Upper lobe of right lung (tissue), 1 donor: ENCODE results near the gene ASB2. TPM values are rescaled to one million over a fixed set of nuclear protein-coding genes. Genes with fewer than 3 reads are reported as not detected.

Experiments used
- ATAC-seq: fragments of 200-7000 bp; cut with Tn5 transposase; one replicate; pipeline ENCODE4 v1.9.1; 2020; ENCODE audit warnings: mild to moderate bottlenecking, moderate library complexity
- DNase-seq: peaks from one replicate; pipeline ENCODE4 v3.0.0-alpha.2; 2020
- H3K27ac ChIP-seq: fragments of 200-600 bp; one replicate; pipeline ENCODE4 v1.8.0; 2022
- H3K27me3 ChIP-seq: fragments of 200-600 bp; one replicate; pipeline ENCODE4 v1.8.0; 2022; ENCODE audit warnings: mild to moderate bottlenecking
- H3K36me3 ChIP-seq: fragments of 200-600 bp; one replicate; pipeline ENCODE4 v1.8.0; 2022
- H3K4me1 ChIP-seq: fragments of 200-600 bp; one replicate; pipeline ENCODE4 v1.8.0; 2022
- H3K4me3 ChIP-seq: fragments of 200-600 bp; one replicate; pipeline ENCODE4 v1.8.0; 2022; ENCODE audit warnings: mild to moderate bottlenecking
- H3K9me3 ChIP-seq: fragments of 200-600 bp; one replicate; pipeline ENCODE4 v1.8.0; 2022
- intact Hi-C: fragments of 100-400 bp; cut with DNase I; formaldehyde crosslinking; loops from one replicate; pipeline ENCODE4 v1.11.0; 2022
- total RNA-seq: library from RNA; stranded (reverse); fragmentation: NEBNext Ultra II Directional; extraction: Animal tissue kit (Norgen Biotek cat#: 25700); gene quantifications from one replicate; pipeline ENCODE4 v1.2.1, GENCODE V29; 2021
- TF ChIP-seq, protein P1 (sequence below): fragments of 200-600 bp; IDR thresholded peaks from one replicate; pipeline ENCODE4 v1.8.0; 2022; ENCODE audit warnings: antibody characterized with exemption
- donor health status: DM: no; HTN: yes; CAD: no; lungs with severe emphysema.

ASB2 gene
- total RNA-seq, 1 donor from 2014 or later: 3.2 TPM

DNA sequence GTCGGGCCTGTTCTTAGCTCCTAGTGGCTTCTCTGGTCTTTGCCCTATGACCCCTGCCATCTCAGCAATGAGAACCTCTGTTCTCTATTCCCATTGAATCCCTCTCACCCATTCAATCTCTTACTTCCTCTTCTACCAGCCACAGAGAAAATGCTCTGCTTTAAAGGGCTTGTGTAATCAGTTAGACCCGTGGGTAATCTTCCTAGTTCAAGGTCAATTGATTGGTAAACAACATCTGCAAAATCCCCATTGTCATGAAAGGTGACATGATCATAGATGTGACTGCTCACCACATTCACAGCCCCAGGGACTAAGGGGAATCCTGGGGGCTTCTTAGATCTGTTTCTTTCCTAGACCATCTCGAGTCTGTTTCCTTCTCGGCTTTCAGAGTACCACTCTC lies 13.6 kb upstream of the ASB2 start:
- H3K4me1 ChIP-seq: no peaks in the 10 kb centered on the region
- intact Hi-C loops: no loop called here

DNA sequence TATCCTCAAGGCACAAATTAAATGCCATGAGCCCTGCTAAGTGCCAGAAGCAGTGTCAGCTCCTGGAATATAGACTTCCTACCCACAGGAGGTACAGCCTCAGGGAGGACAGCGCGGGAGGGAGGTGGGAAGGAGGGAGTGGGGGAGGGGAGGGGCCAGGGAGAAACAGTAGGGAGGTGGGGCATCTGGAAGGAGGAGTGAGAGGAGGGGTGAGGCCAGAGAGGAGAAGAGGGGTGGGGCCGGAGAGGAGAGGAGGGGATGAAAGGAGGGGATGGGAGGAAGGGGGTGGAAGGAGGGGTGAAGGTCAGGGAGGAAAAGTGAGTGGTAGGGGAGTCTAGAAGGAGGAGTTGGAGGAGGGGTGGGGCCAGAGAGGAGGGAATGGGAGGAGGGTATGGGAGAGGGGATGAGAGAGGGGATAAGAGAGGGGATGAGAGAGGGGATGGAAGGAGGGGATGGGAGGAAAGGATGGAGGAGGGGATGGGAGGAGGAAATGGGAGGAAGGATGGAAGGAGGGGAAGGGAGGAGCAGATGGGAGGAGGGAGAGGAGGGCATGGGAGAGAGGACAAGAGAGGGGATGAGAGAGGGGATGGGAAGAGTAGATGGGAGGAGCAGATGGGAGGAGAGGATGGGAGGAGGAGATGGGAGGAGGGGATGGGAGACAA lies 11.6 kb upstream of the ASB2 start:
- Histone ChIP-seq H3K27me3 (no peaks in the 10 kb centered on the region), H3K27ac (no peak overlapping the region), H3K36me3 (no peaks in the 10 kb centered on the region), H3K9me3 (no peaks in the 10 kb centered on the region), H3K4me3 (no peak overlapping the region), H3K4me1 (no peaks in the 10 kb centered on the region)
- TF ChIP-seq, protein P1, sequence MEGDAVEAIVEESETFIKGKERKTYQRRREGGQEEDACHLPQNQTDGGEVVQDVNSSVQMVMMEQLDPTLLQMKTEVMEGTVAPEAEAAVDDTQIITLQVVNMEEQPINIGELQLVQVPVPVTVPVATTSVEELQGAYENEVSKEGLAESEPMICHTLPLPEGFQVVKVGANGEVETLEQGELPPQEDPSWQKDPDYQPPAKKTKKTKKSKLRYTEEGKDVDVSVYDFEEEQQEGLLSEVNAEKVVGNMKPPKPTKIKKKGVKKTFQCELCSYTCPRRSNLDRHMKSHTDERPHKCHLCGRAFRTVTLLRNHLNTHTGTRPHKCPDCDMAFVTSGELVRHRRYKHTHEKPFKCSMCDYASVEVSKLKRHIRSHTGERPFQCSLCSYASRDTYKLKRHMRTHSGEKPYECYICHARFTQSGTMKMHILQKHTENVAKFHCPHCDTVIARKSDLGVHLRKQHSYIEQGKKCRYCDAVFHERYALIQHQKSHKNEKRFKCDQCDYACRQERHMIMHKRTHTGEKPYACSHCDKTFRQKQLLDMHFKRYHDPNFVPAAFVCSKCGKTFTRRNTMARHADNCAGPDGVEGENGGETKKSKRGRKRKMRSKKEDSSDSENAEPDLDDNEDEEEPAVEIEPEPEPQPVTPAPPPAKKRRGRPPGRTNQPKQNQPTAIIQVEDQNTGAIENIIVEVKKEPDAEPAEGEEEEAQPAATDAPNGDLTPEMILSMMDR: no peak
- intact Hi-C loops: no loop called here
- ATAC-seq (no peak), DNase-seq (no peak)

More for the DNA sequence above, 13.6 kb upstream of the ASB2 start:
- Histone ChIP-seq H3K4me3 (no peak overlapping the region), H3K27me3 (no peaks in the 10 kb centered on the region), H3K9me3 (no peaks in the 10 kb centered on the region), H3K36me3 (no peaks in the 10 kb centered on the region), H3K27ac (no peak overlapping the region)
- ATAC-seq: peak; percentile 39
- TF ChIP-seq, protein P1: no peak
- no peak for DNase-seq

DNA sequence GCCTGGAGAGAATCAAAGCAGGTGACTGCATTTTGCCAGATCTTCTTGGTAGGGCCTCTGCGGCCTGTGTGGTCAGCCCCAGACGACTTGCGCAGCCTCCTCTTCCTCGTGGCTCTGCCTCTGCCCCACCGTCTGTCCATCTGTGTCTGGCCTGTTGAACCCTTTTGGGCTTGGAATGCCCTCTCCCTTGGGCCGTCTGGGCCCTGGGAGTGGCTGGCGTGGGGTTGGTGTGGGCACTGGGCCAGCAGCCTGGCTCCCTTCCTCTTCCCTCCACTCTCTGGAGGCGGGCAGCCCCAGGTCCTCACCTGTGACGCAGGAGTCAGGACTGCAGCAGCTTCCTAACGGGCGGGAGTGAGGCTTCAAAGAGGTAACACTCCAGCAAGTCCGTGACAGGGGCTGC lies 11.0 kb upstream of the ASB2 start:
- ATAC-seq: no peak
- no peaks in the 10 kb centered on the region for H3K27me3 ChIP-seq
- no peak overlapping the region for H3K27ac ChIP-seq
- H3K9me3 ChIP-seq: no peaks in the 10 kb centered on the region
- intact Hi-C loops: no loop called here
- no peaks in the 10 kb centered on the region for H3K36me3 ChIP-seq
- H3K4me3 ChIP-seq: no peak overlapping the region
- no peak for DNase-seq
- H3K4me1 ChIP-seq: no peaks in the 10 kb centered on the region
- TF ChIP-seq, protein P1: no peak

DNA sequence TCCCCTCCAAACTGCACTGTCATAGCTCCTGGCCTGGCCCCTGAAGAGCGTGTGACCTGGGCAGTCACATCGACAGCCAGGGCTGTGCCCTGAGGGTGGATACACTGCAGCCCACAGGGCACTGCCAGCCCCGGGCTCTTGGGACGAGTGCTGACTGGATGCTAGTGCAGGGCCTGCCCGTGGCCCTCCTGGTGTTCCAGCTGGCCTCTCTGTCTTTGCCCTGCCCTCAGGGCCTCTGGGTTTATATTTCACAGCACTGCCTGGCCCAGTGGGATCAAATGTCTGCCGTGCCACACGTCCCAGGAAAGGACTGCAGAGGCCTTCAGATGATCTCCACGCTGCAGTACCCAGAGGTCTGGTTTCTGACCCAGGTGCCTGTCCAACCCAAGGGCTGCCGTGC lies 10.6 kb upstream of the ASB2 start:
- no peaks in the 10 kb centered on the region for H3K4me1 ChIP-seq
- no peak overlapping the region for H3K4me3 ChIP-seq
- H3K36me3 ChIP-seq: no peaks in the 10 kb centered on the region
- DNase-seq (no peak), ATAC-seq (peak; percentile 36)
- no peak overlapping the region for H3K27ac ChIP-seq
- TF ChIP-seq, protein P1: no peak
- H3K9me3 ChIP-seq: no peaks in the 10 kb centered on the region
- no peaks in the 10 kb centered on the region for H3K27me3 ChIP-seq
- intact Hi-C loops: no loop called here

DNA sequence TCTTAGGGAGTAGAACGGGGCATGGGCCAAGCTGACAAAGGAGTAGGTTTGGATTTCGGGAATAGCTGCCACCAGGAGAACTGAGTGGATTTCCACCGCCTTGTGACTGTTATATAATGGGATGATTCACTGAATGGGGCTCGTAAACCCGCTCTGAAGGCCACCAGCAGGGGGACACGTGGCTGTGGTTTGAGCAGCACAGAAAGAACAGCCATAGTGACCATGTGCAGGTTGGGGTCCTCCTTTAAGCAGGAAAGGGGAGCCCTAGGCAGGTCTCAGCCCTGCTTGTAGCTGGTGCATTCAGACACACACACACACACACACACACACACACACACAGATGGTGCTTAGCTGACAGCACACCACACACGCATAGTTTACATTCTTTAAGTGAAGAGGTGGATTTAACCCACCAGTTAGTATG lies 8.6 kb upstream of the ASB2 start:
- Histone ChIP-seq H3K27me3 (no peaks in the 10 kb centered on the region), H3K4me3 (no peak overlapping the region), H3K36me3 (no peaks in the 10 kb centered on the region), H3K27ac (no peak overlapping the region), H3K4me1 (no peaks in the 10 kb centered on the region), H3K9me3 (no peaks in the 10 kb centered on the region)
- intact Hi-C loops: no loop called here
- DNase-seq (no peak), ATAC-seq (no peak)
- TF ChIP-seq, protein P1: peak; percentile 29

DNA sequence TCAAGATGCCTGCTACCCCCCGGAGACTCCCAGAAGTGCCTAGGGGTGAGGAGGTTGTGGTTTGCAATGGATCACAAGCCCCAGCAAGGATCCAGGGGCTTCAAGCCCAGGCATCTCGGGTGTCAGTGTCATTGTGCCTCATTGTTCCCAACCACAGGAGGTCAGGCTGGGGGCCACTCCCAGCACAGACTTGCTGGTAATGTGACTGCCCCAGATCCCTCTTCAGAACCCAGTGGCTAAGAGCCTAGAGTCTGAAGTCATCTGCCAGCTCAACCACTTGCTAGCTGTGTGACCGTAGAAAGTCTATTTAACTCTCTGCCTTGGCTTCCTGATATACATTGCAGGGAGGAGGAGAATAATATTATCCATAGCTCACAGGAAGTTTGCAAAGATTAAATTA lies 7.7 kb upstream of the ASB2 start:
- H3K36me3 ChIP-seq: no peaks in the 10 kb centered on the region
- no peak for ATAC-seq
- intact Hi-C loops: no loop called here
- no peaks in the 10 kb centered on the region for H3K27me3 ChIP-seq
- no peaks in the 10 kb centered on the region for H3K4me1 ChIP-seq
- no peak for DNase-seq
- no peak overlapping the region for H3K4me3 ChIP-seq
- H3K27ac ChIP-seq: no peak overlapping the region
- no peaks in the 10 kb centered on the region for H3K9me3 ChIP-seq
- TF ChIP-seq, protein P1: no peak
